ENCODE results near the gene CCNL1. TPM values are rescaled to one million over a fixed set of nuclear protein-coding genes. Genes with fewer than 3 reads are reported as not detected.

Gene CCNL1
- 118 TPM for total RNA-seq (2021; ENCODE audit: unreplicated experiment)
- polyA plus RNA-seq (2012; ENCODE audit: insufficient read length): 48.3 TPM
- Bru-seq, nascent RNA: percentile 100 among the genes with signal in this experiment
- percentile 98 among the genes with signal in this experiment for BruChase-seq, experiment 1, labeled RNA remaining after a 2-hour chase
- BruChase-seq, experiment 2, labeled RNA remaining after a 6-hour chase: percentile 85 among the genes with signal in this experiment
- long read RNA-seq, full-length matches to known transcripts: 17 of 77 reads
- long read RNA-seq, partial matches to known transcripts: 33 of 77 reads
- long read RNA-seq, other reads (novel, unspliced or antisense): 27 of 77 reads

DNA sequence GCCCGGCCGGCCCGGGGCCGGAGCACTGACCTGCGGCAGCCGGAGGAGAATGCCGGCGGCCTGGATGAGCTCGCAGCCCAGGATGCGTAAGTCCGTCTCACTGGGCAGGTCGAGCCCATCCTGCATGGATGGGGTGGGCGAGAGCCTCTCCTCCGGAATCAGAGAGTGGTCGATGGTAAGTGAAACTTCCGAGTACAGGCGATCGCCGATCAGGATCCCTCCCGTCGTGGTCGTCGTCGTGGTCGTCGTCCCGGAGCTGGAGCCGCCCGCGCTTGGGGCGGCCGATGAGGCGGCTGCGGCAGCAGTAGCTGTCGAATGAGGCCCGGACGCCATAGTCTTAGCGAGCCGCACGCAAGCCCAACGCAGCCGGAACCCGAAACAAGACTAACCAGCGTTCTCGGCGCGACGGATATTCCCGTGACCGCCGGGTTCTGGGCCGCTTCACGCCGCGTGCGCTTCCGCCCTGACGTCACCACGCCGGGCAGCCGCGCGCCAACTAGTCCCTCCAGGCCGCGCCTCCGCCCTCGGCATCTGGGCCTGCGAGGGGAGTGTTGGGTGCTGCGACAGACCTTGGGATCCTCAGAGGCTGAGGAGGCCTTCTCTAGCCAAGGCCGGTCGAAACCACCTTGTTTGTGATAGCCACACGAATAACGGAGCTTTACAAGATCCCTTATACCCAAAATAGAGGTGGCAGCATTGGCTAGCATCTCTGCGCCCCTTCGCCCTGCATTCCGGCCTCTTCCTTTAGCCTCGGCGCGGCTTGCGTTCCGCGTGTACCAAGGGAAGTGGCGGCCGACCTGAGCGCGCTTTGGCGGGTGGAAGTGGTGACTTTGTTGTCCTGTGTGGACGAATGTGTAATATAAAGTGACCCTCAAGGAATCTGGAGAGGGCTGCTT lies at the start of gene CCNL1:
CCNL1 (minus strand) TSS at position 386 of the 896 bp plus-strand sequence; CDS start at position 333, 53 bp downstream.
- in situ Hi-C loops (cut with HindIII; ENCODE audit: low pct_unique_long_range_greater_than_20kb, low sequenced_read_pairs) (no loop called here), intact Hi-C loops (cut with micrococcal nuclease; ENCODE audit: unreplicated experiment) (loop anchor here (1.0 kb wide), 1 partner anchor 15 kb away; no protein-coding TSS in a partner anchor)
- H3K36me3 ChIP-seq (ENCODE audit: control insufficient read depth, insufficient read depth, low read length): peaks cover 42% of the 10 kb centered on the region
- POLR2A ChIA-PET: interaction anchor here (0.6 to 2.7 kb wide), 4 partner anchors 13 to 1563 kb away, joined by 3 to 59 read pairs (median 4); no protein-coding TSS in a partner anchor
- TF ChIP-seq, protein P1, sequence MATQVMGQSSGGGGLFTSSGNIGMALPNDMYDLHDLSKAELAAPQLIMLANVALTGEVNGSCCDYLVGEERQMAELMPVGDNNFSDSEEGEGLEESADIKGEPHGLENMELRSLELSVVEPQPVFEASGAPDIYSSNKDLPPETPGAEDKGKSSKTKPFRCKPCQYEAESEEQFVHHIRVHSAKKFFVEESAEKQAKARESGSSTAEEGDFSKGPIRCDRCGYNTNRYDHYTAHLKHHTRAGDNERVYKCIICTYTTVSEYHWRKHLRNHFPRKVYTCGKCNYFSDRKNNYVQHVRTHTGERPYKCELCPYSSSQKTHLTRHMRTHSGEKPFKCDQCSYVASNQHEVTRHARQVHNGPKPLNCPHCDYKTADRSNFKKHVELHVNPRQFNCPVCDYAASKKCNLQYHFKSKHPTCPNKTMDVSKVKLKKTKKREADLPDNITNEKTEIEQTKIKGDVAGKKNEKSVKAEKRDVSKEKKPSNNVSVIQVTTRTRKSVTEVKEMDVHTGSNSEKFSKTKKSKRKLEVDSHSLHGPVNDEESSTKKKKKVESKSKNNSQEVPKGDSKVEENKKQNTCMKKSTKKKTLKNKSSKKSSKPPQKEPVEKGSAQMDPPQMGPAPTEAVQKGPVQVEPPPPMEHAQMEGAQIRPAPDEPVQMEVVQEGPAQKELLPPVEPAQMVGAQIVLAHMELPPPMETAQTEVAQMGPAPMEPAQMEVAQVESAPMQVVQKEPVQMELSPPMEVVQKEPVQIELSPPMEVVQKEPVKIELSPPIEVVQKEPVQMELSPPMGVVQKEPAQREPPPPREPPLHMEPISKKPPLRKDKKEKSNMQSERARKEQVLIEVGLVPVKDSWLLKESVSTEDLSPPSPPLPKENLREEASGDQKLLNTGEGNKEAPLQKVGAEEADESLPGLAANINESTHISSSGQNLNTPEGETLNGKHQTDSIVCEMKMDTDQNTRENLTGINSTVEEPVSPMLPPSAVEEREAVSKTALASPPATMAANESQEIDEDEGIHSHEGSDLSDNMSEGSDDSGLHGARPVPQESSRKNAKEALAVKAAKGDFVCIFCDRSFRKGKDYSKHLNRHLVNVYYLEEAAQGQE (IDR thresholded peaks at IDR 0.05; ENCODE audit: insufficient read depth in 1 of 2, low read depth in 2 of 2, low read length in 1 of 2): 0 out of 4 replicates have a peak, but pooled peaks of 1 of the 2 experiments have one; percentile 64
- peak; percentile 54; the same call in 1 of the 2 replicates for TF ChIP-seq TCF7L2 (IDR thresholded peaks at IDR 0.05; ENCODE audit: low read depth, low read length)
- TF ChIP-seq POLR2AphosphoS5 (IDR thresholded peaks at IDR 0.05; ENCODE audit: low read depth, low read length): peak; percentile 99
- no peak for TF ChIP-seq CTCF (IDR thresholded peaks at IDR 0.05)
- peak; percentile 85; the same call in 1 of the 2 replicates for TF ChIP-seq SIN3A (IDR thresholded peaks at IDR 0.05; ENCODE audit: borderline replicate concordance, insufficient read depth, low read depth, low read length)
- H3K9me3 ChIP-seq (ENCODE audit: control insufficient read depth, insufficient read depth, low read depth, low read length): no peaks in the 10 kb centered on the region
- ATAC-seq (peak; percentile 94), DNase-seq (ENCODE audit: low read depth, low spot score) (peak; percentile 82)
- peak within 1 kb of the TSS; percentile 100 for H3K27ac ChIP-seq (ENCODE audit: low read length)
- H3K27me3 ChIP-seq (ENCODE audit: control insufficient read depth, insufficient read depth, low read length): no peaks in the 10 kb centered on the region
- peak within 1 kb of the TSS; percentile 71 to 88 for H3K4me3 ChIP-seq (ENCODE audit: low read depth in 2 of 2, low read length in 2 of 2)
- CTCF ChIA-PET: interaction anchor here (0.7 kb wide), 1 partner anchor 15 kb away, joined by 3 read pairs; no protein-coding TSS in a partner anchor
- H3K4me1 ChIP-seq (ENCODE audit: control insufficient read depth, insufficient read depth, low read length): peaks cover 37% of the 10 kb centered on the region
- BruUV-seq (replicated peaks): no TSS peak

- in situ Hi-C loops (cut with HindIII; ENCODE audit: low pct_unique_long_range_greater_than_20kb, low sequenced_read_pairs) (no loop called here), intact Hi-C loops (cut with micrococcal nuclease; ENCODE audit: unreplicated experiment) (loop anchor here (1.0 to 5.0 kb wide), 3 partner anchors 242 to 367 kb away; no protein-coding TSS in a partner anchor)
- Histone ChIP-seq H3K9me3 (ENCODE audit: control insufficient read depth, insufficient read depth, low read depth, low read length) (no peaks in the 10 kb centered on the region), H3K4me1 (ENCODE audit: control insufficient read depth, insufficient read depth, low read length) (no peaks in the 10 kb centered on the region), H3K27me3 (ENCODE audit: control insufficient read depth, insufficient read depth, low read length) (peaks cover 2% of the 10 kb centered on the region; the same call in 1 of the 2 replicates), H3K36me3 (ENCODE audit: control insufficient read depth, insufficient read depth, low read length) (no peaks in the 10 kb centered on the region), H3K4me3 (ENCODE audit: low read depth in 2 of 2, low read length in 2 of 2) (no peak overlapping the region), H3K27ac (ENCODE audit: low read length) (no peak overlapping the region)
- CTCF ChIA-PET: interaction anchor here (0.9 to 1.0 kb wide), 2 partner anchors 288 to 1161 kb away, joined by 3 read pairs; no protein-coding TSS in a partner anchor
- DNase-seq (ENCODE audit: low read depth, low spot score): no peak
- TF ChIP-seq, protein P1 (IDR thresholded peaks at IDR 0.05; ENCODE audit: insufficient read depth in 1 of 2, low read depth in 2 of 2, low read length in 1 of 2): no peak
- TF ChIP-seq POLR2AphosphoS5 (IDR thresholded peaks at IDR 0.05; ENCODE audit: low read depth, low read length) (no peak), TCF7L2 (IDR thresholded peaks at IDR 0.05; ENCODE audit: low read depth, low read length) (no peak), CTCF (IDR thresholded peaks at IDR 0.05) (no peak), SIN3A (IDR thresholded peaks at IDR 0.05; ENCODE audit: borderline replicate concordance, insufficient read depth, low read depth, low read length) (no peak)
- no TSS peak for BruUV-seq (replicated peaks)
- POLR2A ChIA-PET: no interaction called here
- ATAC-seq: no peak
Measured at GRCh38 chr3:157204880-157205279, 44.9 kb upstream of the CCNL1 start.

Measured in Panc1 (cell line).